ENCODE data around the gene SLC18B1.

DNA sequence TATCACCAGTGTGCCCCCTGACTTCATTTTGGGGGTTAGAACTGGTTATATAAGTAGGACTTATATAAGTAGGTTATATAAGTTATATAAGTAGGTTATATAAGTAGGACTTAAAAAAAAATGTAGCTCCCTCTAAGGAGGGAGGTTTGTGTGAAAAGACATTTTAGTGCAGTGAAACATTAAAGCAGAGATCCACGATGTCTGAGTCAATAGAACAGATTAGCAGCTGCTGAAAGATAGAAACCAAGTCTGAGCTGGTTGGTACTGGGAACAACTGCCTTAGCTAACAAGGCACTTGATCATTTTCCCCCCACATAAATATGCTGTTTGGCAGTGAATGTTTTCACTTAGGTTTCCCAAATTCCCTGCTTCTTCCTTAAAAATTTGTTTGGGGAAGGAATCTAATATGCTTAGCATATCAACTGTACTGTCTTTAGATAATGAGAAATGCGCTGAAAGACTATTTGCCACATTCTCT is 13.9 kb upstream of the SLC18B1 start:
- TF ChIP-seq CTCF (IDR thresholded peaks at IDR 0.05), result no peak
- no peak for TF ChIP-seq POLR2A (IDR thresholded peaks at IDR 0.05)
